ENCODE data around the gene VAC14.
"Not testable (repeated sequence)": the region's sequence is repeated elsewhere in the genome, so short reads cannot be mapped to it uniquely, and the experiment has no call there.

The VAC14 gene

GRCh38 chr16:70646260-70647241 lies 154.4 kb downstream of the VAC14 start, which contains the start of gene IL34:
Gene IL34, plus strand, starts transcription at chr16:70646559. Its CDS starts 389 bp downstream, at chr16:70646948.
- DNase-seq (ENCODE audit: low spot score): no peak

- no peak for DNase-seq (ENCODE audit: low spot score)
These were observed 156.0 kb downstream of the VAC14 start for GRCh38 chr16:70644763-70645597.

- DNase-seq (ENCODE audit: low spot score): not testable (repeated sequence)
These were observed 157.7 kb downstream of the VAC14 start for GRCh38 chr16:70643264-70643663.

GRCh38 chr16:70642633-70643032 lies 158.3 kb downstream of the VAC14 start:
- no peak for DNase-seq (ENCODE audit: low spot score)

- DNase-seq (ENCODE audit: low spot score): no peak
These were observed 161.9 kb downstream of the VAC14 start for GRCh38 chr16:70638814-70639792.

All from putamen (tissue), 1 donor.